GM19438 (cell line): Measurements from ENCODE around the gene CCR8.
"Not testable (repeated sequence)": the region's sequence is repeated elsewhere in the genome, so short reads cannot be mapped to it uniquely, and the experiment has no call there.

Source experiments
- ATAC-seq: cut with Tn5 transposase; IDR thresholded peaks from one replicate; pipeline ENCODE4 v1.9.1; 2021; ENCODE audit warnings: low read depth; ENCODE audit not compliant: unreplicated experiment

CCR8 gene

DNA sequence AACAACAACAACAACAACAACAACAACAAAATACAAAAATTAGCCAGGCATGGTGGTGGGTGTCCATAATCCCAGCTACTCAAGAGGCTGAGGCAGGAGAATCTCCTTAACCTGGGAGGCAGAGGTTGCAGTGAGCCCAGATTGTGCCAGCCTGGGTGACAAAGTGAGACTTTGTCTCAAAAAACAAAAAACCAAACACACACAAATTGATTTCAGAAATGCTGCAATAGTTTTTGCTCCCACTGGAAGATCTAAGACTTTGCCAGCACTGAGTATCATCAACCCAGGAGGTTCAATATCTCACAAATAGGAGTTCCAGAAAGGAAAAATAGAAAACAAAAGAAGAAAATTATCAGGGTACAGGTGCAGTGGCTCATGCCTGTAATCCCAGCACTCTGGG, 16.2 kb upstream of the CCR8 start:
- ATAC-seq: no peak

DNA sequence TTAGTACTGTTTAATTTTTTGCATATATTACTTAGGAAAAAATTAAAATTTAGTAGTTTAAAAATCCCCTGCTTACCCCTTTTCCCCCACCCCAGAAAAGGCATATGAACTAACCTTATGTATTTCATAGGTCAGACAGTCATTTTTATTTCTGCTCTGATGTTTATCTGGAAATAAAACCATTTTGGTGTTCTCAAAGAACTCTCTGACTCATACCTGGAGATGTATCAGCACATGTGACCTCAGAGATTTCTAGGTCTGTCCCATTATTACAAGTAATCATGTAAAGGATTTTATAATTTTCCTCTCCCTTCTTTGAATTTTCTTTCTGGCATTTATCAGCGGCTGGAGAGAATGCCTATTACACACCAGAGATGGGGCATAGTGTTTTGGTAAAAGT, 14.1 kb upstream of the CCR8 start:
- no peak for ATAC-seq

DNA sequence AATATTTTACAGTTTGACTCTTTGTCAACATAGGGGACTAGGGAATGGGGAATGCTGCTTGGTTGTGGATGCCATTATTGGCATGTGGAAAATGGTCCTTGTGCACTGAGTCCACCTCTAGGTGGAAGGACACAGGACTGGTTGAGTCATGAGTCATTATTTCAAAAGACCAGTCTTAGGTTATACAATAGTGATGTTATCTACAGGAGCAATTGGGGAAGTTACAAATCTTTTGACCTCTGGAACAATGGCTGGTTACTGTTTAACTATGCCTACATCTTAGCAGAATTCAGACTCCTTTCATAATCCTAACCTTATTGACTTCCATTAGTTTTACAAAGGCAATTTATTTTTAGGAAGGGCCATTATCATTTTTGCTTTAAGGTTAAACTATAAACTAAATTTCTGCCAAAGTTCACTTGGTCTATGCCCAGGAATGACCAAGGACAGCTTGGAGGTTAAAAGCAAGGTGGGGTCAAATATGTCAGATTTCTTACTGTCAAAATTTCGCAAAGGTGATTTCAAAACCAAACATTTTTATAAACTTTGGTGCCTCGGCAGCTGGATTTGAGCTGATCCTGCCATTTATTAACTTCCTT, 11.8 kb upstream of the CCR8 start:
- ATAC-seq: no peak

DNA sequence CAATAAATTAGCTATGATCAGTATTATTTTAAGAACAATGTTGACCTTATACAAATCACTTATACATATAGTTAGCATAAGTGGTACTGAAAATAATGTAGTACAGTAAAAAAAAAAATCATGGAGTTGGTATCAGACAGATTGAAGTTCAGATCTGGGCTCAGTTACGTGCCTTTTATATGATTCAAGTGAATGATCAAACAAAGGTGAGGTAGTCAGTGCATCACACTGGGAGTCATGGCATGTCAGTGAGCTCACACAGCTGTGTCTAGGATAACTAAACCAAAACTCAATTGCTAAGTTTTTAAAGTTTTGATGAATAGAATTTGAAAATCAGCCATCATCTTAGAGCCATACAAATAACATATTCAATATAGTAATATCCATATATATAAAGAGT, 11.2 kb upstream of the CCR8 start:
- ATAC-seq: no peak

DNA sequence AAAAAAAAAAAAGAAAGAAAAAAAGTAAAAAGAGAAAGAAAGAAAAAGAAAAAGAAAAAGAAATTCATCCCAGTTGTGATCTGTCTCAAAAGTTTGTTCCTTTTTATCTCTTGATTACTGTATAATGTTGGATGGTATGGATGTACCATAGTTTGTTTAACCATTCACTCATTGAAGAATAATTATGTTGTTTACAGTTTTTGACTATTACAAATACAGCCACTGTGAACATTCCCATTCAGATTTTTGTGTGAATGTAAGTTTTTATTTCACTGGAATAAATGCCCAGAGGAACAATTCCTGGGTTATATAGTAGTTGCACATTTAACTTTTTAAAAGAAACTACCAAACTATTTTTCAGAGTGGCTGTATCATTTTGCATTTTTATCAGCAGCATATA, 10.3 kb upstream of the CCR8 start:
- no peak for ATAC-seq

DNA sequence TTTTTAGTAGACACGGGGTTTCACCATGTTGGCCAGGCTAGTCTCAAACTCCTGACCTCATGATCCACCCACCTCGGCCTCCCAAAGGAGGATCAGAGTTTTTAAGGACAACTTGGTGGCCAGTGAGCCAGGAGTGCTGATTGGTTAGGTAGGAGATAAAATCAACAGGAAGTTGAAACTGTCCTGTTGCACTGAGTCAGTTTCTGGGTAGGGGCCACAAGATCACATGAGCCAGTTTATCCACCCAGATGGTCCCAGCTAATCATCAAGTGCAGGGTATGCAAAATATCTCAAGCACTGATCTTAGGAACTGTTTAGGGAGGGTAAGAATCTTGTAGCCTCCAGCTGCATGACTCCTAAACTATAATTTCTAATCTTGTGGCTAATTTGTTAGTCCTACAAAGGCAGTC, 7.9 kb upstream of the CCR8 start:
- not testable (repeated sequence) for ATAC-seq

DNA sequence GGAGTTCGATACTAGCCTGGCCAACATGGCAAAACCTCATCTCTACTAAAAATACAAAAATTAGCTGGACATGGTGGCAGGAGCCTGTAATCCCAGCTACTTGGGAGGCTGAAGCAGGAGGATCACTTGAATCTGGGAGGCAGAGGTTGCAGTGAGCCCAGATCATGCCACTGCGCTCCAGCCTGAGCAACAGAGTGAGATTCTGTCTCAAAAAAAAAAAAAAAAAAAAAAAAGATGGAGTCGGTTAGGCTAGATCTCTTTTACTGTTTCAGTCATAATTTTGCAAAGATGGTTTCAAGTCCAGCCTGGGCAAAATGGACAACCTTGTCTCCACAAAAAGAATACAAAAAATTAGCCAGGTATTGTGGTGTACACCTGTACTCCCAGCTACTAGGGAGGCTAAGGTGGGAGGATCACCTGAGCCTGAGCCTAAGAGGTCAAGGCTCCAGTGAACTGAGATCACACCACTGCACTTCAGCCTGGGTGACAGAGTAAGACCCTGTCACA, 7.2 kb upstream of the CCR8 start:
- not testable (repeated sequence) for ATAC-seq

DNA sequence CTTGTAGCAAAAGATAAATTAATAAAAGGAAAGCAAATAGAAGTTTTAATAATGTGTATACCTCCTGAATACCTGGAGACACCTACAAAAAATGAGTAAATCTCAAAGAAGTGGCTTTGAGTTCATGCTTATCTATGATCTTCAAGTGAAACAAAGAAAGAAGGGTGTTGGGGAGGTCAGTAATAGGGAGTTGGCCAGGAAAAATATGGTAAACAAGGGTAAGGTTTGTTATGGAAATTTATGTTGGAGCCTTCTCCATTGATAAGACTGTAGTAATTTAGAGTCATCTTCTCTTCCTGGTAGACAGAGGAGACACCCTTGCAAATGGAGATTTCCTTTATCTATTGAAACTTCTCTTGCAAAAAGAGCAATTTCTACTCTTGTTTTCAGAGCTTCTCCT, 6.6 kb upstream of the CCR8 start:
- no peak for ATAC-seq

DNA sequence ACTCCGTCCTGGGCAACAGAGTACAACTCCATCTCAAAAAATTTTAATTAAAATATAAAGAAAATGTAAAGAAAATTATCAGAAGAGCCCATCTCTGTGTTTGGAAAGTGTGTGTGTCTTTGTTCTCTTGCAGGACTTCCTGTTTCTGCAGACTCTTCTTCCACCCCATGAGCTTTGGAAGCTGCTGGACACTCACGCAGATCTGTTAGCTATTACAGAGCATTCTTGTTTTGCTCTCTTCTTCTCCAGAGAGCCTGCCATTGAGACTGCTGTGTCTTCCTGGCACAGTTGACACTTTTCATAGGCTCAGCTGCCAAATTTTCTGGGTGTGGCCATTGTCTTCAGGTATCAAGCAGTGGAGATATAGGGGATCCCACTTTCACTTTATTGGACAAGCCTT, 6.0 kb upstream of the CCR8 start:
- no peak for ATAC-seq

DNA sequence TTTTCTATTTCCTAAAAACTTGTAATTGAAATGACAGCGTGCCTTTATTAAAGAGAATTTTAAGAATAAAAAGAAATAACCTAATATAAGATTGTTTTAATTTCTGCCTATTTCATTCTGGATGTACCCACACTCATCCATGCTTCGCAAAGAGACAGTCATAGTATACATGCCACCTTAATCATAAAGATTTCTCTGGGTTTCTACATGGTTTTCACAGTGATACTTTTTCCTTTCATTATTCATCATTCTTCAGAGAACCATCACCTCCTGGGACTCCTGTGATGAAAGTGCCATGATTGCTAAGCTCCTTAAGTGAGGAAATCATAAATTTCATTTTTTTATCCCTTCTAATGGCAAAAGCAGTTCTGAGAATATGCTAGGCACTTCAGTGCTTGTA, 4.3 kb upstream of the CCR8 start:
- ATAC-seq: no peak

DNA sequence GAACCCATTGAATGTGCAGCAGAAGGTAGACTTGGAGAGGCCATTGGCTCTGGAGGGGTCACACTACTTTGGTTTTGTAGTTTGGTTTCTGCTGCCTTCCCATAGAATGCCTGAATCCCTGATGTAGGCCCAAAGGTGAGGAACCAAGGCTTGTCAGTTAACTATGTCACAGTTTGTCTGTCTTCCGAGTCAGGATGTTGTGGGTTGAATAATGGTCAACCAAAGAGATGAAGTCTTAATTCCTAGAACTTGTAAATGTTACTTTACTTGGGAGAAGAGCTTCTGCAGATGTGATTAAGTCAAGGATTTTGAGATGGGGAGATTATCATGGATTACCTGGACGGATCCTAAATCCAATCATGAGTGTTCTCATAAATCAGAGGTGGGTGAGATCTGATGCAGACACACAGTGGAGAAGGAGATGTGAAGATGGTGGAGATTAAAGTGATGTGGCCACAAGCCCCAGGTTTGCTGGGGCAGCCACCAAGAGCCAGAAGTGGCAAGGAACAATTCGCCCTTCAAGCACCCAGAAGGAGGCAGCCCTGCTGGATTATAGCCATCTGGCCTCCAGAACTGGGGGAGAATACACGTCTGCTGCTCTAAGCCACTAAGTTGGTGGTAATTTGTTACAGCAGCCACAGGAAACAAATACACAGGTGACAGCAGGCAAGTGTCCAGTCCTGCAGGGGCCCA, 2.3 kb upstream of the CCR8 start:
- ATAC-seq: peak; percentile 19

DNA sequence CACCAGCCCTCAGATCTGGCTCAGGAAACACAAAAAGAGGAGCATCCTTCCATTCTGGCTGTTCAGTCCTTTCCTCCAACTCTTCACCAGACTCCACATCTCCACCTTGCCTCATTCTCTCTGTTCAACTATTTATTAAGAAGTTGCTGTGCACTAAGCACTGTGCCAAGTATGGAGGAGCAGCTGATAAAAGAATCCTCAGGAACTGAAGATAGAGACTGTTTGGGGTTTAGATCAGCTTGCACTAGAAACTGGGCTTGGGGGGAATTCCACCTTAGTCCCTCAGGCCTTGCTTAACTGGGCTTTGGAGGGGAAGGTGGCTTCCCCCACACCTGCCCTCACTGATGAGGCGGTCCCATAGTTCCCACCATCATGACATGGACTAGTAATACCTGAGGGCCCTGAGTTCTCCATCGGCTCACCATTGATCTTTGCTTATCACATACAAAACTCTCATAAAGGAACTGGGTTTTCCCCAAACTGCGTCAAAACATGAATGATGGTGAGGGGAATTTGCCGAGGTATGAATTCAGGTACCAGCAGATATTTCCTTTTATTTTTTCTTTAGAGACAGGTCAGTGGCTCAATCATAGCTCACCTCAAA, 1.7 kb upstream of the CCR8 start:
- ATAC-seq: peak; percentile 65

DNA sequence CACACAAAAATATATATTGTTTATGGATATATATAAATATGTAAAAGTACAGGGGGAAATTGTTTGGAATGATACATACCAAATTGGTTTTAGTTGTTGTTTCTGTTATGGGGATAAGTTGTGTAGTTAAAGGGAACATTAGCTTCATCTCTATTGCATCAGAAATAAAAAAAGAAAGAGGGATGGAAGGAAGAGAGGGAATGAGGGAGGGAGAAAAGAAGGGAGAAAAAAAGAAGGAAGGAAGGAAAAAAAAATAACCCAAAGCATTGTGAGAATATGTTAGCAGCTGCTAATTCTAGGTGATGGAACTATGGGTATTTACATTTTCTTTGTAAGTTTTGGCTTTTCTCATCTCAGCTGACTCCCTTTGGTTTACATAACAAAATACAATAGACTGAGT, 1.3 kb downstream of the CCR8 start:
- ATAC-seq: no peak

DNA sequence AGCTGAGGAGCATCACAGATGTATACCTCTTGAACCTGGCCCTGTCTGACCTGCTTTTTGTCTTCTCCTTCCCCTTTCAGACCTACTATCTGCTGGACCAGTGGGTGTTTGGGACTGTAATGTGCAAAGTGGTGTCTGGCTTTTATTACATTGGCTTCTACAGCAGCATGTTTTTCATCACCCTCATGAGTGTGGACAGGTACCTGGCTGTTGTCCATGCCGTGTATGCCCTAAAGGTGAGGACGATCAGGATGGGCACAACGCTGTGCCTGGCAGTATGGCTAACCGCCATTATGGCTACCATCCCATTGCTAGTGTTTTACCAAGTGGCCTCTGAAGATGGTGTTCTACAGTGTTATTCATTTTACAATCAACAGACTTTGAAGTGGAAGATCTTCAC, 3.0 kb downstream of the CCR8 start:
- no peak for ATAC-seq

DNA sequence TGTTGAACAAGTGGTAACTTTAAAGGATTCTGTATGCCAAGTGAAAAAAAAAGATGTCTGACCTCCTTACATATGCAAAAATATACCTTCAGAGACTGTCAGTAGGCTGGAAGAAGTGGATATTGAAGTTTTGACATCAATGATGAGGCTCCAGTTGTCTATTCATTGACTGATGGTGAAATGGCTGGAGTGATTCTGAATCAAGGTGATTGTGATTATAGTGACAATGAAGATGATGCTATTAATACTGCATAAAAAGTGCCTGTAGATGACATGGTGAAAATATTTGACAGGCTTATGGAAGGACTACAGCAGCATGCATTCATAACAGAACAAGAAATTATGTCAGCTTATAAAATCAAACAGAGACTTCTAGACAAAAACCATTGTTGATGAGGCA, 4.1 kb downstream of the CCR8 start:
- no peak for ATAC-seq

DNA sequence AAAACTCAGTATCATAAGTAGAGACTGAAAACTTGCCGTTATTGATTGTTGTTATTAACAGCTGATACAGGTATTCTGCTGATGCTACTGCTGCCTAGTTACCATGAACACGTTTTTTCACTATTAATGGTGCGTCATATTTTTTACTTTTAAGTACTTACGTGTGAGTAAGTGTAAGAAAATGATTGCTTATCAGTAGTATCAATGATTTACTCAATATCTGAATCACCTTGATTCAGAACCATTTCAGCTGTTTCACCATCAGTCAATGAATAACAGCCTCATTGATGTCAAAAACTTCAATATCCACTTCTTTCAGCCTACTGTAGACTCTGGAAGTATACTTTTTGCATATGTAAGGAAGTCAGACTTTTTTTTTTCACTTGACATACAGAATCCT, 4.7 kb downstream of the CCR8 start:
- ATAC-seq: no peak

DNA sequence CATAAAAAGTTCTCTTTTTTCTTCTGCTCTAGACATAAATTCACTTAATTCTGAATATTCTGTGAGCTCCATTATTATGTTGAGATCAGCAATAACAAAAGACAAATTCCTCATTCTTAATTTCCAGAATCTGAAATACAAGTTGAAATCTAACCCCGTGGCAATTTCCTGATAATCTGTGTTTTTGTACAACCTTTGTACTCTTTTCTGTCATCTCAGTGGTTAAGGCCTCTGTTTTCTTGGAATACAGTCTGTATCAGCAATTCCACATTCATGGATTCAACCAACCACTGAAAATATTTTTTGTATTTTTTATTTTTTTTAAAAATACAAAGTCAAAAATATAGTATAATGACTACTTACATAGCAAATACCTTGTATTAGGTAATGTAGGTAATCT, 8.7 kb downstream of the CCR8 start:
- ATAC-seq: no peak

DNA sequence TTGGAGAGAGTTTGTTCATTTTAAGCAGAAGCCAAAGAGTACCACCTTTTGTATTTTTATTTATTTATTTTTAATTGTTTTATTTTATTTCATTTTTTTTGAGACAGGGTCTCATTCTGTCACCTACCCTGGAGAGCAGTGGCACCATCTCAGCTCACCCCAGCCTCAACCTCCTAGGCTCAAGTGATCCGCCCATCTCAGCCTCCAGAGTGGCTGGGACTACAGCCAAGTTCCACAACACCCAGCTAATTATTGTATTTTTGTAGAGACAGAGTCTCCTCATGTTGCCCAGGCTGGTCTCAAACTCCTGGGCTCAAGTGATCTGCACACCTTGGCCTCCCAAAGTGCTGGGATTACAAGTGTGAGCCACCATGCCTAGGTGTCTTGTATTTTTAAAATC, 9.6 kb downstream of the CCR8 start:
- no peak for ATAC-seq

DNA sequence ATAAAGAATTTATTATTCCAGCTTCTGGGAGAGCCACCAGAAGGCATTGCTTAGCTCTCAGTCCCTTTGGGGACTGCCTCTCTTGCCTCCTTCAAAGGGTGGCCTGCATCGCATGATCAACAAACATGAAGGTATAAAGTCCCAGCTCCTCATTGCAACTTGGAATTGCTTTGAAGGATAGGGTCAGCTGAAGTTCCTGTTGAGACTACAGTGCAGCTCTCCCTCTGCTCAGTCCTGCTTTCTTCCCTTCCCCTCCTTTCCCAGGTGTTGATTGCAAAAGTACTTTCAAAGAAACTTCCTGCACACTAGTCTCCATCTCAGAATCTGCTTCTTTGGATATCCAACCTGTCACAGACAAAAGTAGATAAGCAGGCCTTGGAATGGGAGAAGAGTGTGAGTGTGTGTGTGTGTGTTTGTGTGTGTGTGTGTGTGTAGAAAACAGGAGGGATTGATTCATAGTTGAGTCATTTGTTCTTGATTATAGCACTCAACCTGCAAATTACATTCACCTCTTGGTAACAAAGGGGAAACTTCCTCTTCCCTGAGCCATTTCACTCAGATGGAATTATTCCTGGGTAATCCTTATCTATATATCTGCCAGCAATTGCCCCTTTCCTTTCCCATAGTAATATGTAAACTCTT, 13.7 kb downstream of the CCR8 start:
- ATAC-seq: no peak

DNA sequence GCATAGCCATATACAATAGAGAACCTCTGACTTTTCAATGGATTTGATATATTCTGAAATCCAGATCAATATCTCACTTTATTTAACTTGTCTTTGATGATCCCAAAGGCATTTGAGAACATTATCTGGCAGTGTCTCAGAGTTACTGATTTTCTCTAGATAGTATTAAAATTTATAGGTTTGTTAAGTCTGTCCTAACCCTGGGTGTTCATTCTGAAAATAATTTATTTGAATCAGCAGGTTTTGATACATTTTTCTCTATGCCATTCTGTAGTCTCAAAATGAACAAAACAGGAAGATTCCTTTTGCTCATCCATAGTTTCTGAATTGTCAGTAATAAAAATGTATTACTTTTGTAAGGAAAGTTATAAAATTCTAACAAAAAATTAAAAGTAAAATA, 14.3 kb downstream of the CCR8 start:
- ATAC-seq: no peak

DNA sequence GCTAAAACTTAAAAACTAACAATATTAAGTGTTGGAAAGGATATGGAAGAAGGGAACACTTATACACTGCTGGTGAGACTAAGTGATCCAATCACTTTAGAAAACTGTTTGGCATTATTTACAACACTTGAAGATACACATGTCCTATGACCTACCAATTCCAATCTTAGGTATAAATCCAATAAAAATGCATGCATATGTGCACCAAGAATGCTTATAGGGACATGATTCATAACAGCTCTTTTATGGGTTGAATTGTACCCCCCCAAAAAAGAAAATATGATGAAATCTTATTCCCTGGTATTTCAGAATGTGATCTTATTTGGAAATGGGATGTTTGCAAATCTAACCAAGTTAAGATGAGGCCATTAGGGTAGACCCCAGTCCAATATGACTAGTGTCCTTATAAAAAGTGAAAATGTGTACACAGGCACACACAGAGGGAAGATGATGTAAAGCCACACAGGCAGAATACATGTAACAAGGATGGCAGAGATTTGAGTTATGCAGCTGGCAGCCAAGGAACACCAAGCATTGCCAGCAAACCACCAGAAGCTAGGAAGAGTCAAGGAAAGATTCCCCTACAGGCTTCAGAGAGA, 15.3 kb downstream of the CCR8 start:
- no peak for ATAC-seq
